HepG2 (cell line): ENCODE results near the gene ZKSCAN1. TPM values are rescaled to one million over a fixed set of nuclear protein-coding genes. Genes with fewer than 3 reads are reported as not detected.

ENCODE experiments used
- AGO2 ChIP-seq: fragments of 200-400 bp; formaldehyde crosslinking; optimal IDR thresholded peaks from 2 replicates; pipeline ENCODE3; 2017; ENCODE audit warnings: mild to moderate bottlenecking, low read depth, low read length, moderate library complexity
- ETS1 ChIP-seq: sonication (generic); formaldehyde crosslinking; IDR thresholded peaks from 2 replicates; pipeline ENCODE4 v1.4.0; 2020; ENCODE audit warnings: missing genetic modification reagents
- GATAD1 ChIP-seq: IDR thresholded peaks from 2 replicates; pipeline ENCODE4 v1.6.1; 2016; ENCODE audit warnings: missing genetic modification reagents, missing compliant biosample characterization
- HDAC2 ChIP-seq: sonication (generic); formaldehyde crosslinking; IDR thresholded peaks from 2 replicates; pipeline ENCODE4 v1.4.0; 2020; ENCODE audit warnings: missing genetic modification reagents
- HES4 ChIP-seq: sonication (generic); formaldehyde crosslinking; IDR thresholded peaks from 2 replicates; pipeline ENCODE4 v1.9.0; 2021; ENCODE audit warnings: mild to moderate bottlenecking, missing genetic modification reagents, borderline replicate concordance
- IRF1 ChIP-seq: sonication (generic); formaldehyde crosslinking; IDR thresholded peaks from 2 replicates; pipeline ENCODE4 v1.4.0; 2020; ENCODE audit warnings: low read depth, mild to moderate bottlenecking, missing genetic modification reagents
- KDM5A ChIP-seq: fragments of 200-600 bp; sonication (generic); IDR thresholded peaks from 2 replicates; pipeline ENCODE4 v1.7.0; 2018; ENCODE audit warnings: antibody characterized with exemption, mild to moderate bottlenecking, low read length, borderline replicate concordance
- KMT2A ChIP-seq: sonication (generic); formaldehyde crosslinking; IDR thresholded peaks from 2 replicates; pipeline ENCODE4 v1.4.0; 2020; ENCODE audit warnings: missing genetic modification reagents
- NFKBIZ ChIP-seq: IDR thresholded peaks from 2 replicates; pipeline ENCODE4 v1.6.1; 2018; ENCODE audit warnings: missing genetic modification reagents, missing compliant biosample characterization
- PHB2 ChIP-seq: fragments of 450-650 bp; IDR thresholded peaks from 2 replicates; pipeline ENCODE4 v1.6.1; 2018; ENCODE audit not compliant: partially characterized antibody
- TCF7 ChIP-seq: sonication (generic); IDR thresholded peaks from 2 replicates; pipeline ENCODE4 v1.6.1; 2016; ENCODE audit warnings: antibody characterized with exemption, low read depth
- TEF ChIP-seq: sonication (generic); formaldehyde crosslinking; IDR thresholded peaks from 2 replicates; pipeline ENCODE4 v1.5.0; 2020; ENCODE audit warnings: missing genetic modification reagents
- THAP7 ChIP-seq: sonication (generic); formaldehyde crosslinking; IDR thresholded peaks from 2 replicates; pipeline ENCODE4 v1.8.1; 2023; ENCODE audit warnings: mild to moderate bottlenecking, missing genetic modification reagents
- ZBTB14 ChIP-seq: sonication (generic); formaldehyde crosslinking; IDR thresholded peaks from 2 replicates; pipeline ENCODE4 v1.4.0; 2020; ENCODE audit warnings: missing genetic modification reagents
- ZBTB33 ChIP-seq: sonication (generic); formaldehyde crosslinking; IDR thresholded peaks from 2 replicates; pipeline ENCODE4 v1.4.0; 2020; ENCODE audit warnings: missing genetic modification reagents
- ZIK1 ChIP-seq: sonication (generic); formaldehyde crosslinking; IDR thresholded peaks from 2 replicates; pipeline ENCODE4 v1.5.0; 2020; ENCODE audit warnings: mild to moderate bottlenecking, low read depth, missing genetic modification reagents, borderline replicate concordance
- ZNF18 ChIP-seq: sonication (generic); formaldehyde crosslinking; IDR thresholded peaks from 2 replicates; pipeline ENCODE4 v1.8.0; 2022; ENCODE audit warnings: mild to moderate bottlenecking, missing genetic modification reagents; ENCODE audit not compliant: insufficient replicate concordance
- ZNF44 ChIP-seq: sonication (generic); formaldehyde crosslinking; IDR thresholded peaks from 2 replicates; pipeline ENCODE4 v1.5.1; 2020; ENCODE audit warnings: mild to moderate bottlenecking, missing genetic modification reagents
- ZNF460 ChIP-seq: sonication (generic); formaldehyde crosslinking; IDR thresholded peaks from 2 replicates; pipeline ENCODE4 v1.5.1; 2020; ENCODE audit warnings: missing genetic modification reagents, mild to moderate bottlenecking, borderline replicate concordance
- ZNF546 ChIP-seq: sonication (generic); formaldehyde crosslinking; conservative IDR thresholded peaks from 2 replicates; pipeline ENCODE4 v1.8.1; 2023; ENCODE audit warnings: mild to moderate bottlenecking, missing genetic modification reagents
- ZNF547 ChIP-seq: sonication (generic); formaldehyde crosslinking; IDR thresholded peaks from 2 replicates; pipeline ENCODE4 v1.5.1; 2020; ENCODE audit warnings: mild to moderate bottlenecking, missing genetic modification reagents
- ZNF557 ChIP-seq: sonication (generic); formaldehyde crosslinking; IDR thresholded peaks from 2 replicates; pipeline ENCODE4 v1.4.0; 2020; ENCODE audit warnings: missing genetic modification reagents
- ZNF891 ChIP-seq: sonication (generic); formaldehyde crosslinking; IDR thresholded peaks from 2 replicates; pipeline ENCODE4 v1.5.0; 2020; ENCODE audit warnings: mild to moderate bottlenecking, missing genetic modification reagents
- ZSCAN12 ChIP-seq: sonication (generic); formaldehyde crosslinking; IDR thresholded peaks from 2 replicates; pipeline ENCODE4 v1.9.0; 2021; ENCODE audit warnings: mild to moderate bottlenecking, missing genetic modification reagents
- polyA plus RNA-seq, 8 experiments: library from polyadenylated mRNA; depleted of rRNA in 3 of 8; stranded (reverse) in 7 of 8; unstranded in 1 of 8; fragments of >200 nt; fragmentation: Illumina TruSeq in 4 of 8; extraction: Trizol in 4 of 8; gene quantifications; 2 replicates each; pipeline versions ENCODE4 v1.2.1 to v1.2.3, GENCODE V29; 2011 to 2016; ENCODE audit warnings: low read depth in 4 of 8, missing spikeins in 1 of 8, mixed read lengths in 1 of 8; ENCODE audit not compliant: insufficient read depth in 1 of 8
- total RNA-seq, 5 experiments: library from RNA; depleted of rRNA; stranded (reverse); fragments of >200 nt; fragmentation: Illumina TruSeq; extraction: Trizol; gene quantifications; 2 replicates each; pipeline ENCODE4 v1.2.3, GENCODE V29; 2016; ENCODE audit warnings: low read depth in 1 of 5

ZKSCAN1 gene
- total and polyA plus RNA-seq, 2 of the 13 experiments (the other 11 are each of a cell fraction or from before 2014, with no cell fraction given) = 46.4 to 60.6 TPM

- TF ChIP-seq ZBTB33 = peak; percentile 84
- TF ChIP-seq GATAD1 (CRISPR knock-in tag) = no peak
- TF ChIP-seq HES4 (CRISPR knock-in tag) = no peak
- TF ChIP-seq NFKBIZ (CRISPR knock-in tag) = no peak
- no peak for TF ChIP-seq KDM5A
- no peak for TF ChIP-seq ETS1
- no peak for TF ChIP-seq ZNF557 (CRISPR knock-in tag)
- no peak for TF ChIP-seq ZIK1 (CRISPR knock-in tag)
- peak; percentile 75; the same call in 1 of the 2 replicates for TF ChIP-seq ZNF460
- no peak for TF ChIP-seq ZNF546 (CRISPR knock-in tag)
- no peak for TF ChIP-seq THAP7
- no peak for TF ChIP-seq KMT2A (CRISPR knock-in tag)
- no peak for TF ChIP-seq ZNF891
- TF ChIP-seq ZNF547 = no peak
- TF ChIP-seq ZBTB14 (CRISPR knock-in tag) = no peak
- no peak; the same call in 1 of the 2 replicates for TF ChIP-seq HDAC2 (CRISPR knock-in tag)
- TF ChIP-seq ZNF44 (CRISPR knock-in tag) = no peak
- no peak for TF ChIP-seq IRF1 (CRISPR knock-in tag)
- TF ChIP-seq ZSCAN12 (CRISPR knock-in tag) = no peak
- no peak for TF ChIP-seq TEF (CRISPR knock-in tag)
- no peak for TF ChIP-seq PHB2
- no peak for TF ChIP-seq ZNF18 (CRISPR knock-in tag)
- no peak for TF ChIP-seq TCF7
- TF ChIP-seq AGO2 = no peak
Measured at GRCh38 chr7:100017300-100017699, 1.9 kb downstream of the ZKSCAN1 start (continued).
